PC-3 (cell line): ENCODE data around the gene NUDT5.

Experiments used
- CTCF ChIP-seq: fragments of 300-600 bp; sonication (generic); conservative IDR thresholded peaks from 2 replicates; pipeline ENCODE4 v1.5.1; 2017; ENCODE audit warnings: antibody characterized with exemption, low read depth, mild to moderate bottlenecking, low read length
- EZH2 ChIP-seq: fragments of 300-600 bp; sonication (generic); IDR thresholded peaks from one replicate; pipeline ENCODE4 v1.6.1; 2017; ENCODE audit warnings: antibody characterized with exemption, mild to moderate bottlenecking, low read length; ENCODE audit not compliant: unreplicated experiment
- EZH2phosphoT487 ChIP-seq: fragments of 300-600 bp; sonication (generic); IDR thresholded peaks from 2 replicates; pipeline ENCODE4 v1.6.1; 2018; ENCODE audit warnings: mild to moderate bottlenecking, antibody characterized with exemption, low read length, borderline replicate concordance

- TF ChIP-seq EZH2 = no peak
- TF ChIP-seq CTCF = no peak
- no peak for TF ChIP-seq EZH2phosphoT487
These were observed 30.7 kb downstream of the NUDT5 start for GRCh38 chr10:12165036-12165435.
